Activated T-cell treated with anti-CD3 and anti-CD28 coated beads for 48 hours (primary cell): Measurements from ENCODE around the gene OXER1.

Experiments used
- DNase-seq: peaks from one replicate; pipeline ENCODE4 v3.0.0-alpha.2; 2020; ENCODE audit warnings: low read depth

Gene OXER1, protein sequence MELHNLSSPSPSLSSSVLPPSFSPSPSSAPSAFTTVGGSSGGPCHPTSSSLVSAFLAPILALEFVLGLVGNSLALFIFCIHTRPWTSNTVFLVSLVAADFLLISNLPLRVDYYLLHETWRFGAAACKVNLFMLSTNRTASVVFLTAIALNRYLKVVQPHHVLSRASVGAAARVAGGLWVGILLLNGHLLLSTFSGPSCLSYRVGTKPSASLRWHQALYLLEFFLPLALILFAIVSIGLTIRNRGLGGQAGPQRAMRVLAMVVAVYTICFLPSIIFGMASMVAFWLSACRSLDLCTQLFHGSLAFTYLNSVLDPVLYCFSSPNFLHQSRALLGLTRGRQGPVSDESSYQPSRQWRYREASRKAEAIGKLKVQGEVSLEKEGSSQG

GRCh38 chr2:42764096-42764495 lies at the start of gene OXER1:
Gene OXER1, minus strand, starts transcription at chr2:42764135. Its CDS starts 73 bp downstream, at chr2:42764062.
- no peak for DNase-seq

GRCh38 chr2:42812899-42813479 lies 49.1 kb upstream of the OXER1 start:
- no peak for DNase-seq

DNA sequence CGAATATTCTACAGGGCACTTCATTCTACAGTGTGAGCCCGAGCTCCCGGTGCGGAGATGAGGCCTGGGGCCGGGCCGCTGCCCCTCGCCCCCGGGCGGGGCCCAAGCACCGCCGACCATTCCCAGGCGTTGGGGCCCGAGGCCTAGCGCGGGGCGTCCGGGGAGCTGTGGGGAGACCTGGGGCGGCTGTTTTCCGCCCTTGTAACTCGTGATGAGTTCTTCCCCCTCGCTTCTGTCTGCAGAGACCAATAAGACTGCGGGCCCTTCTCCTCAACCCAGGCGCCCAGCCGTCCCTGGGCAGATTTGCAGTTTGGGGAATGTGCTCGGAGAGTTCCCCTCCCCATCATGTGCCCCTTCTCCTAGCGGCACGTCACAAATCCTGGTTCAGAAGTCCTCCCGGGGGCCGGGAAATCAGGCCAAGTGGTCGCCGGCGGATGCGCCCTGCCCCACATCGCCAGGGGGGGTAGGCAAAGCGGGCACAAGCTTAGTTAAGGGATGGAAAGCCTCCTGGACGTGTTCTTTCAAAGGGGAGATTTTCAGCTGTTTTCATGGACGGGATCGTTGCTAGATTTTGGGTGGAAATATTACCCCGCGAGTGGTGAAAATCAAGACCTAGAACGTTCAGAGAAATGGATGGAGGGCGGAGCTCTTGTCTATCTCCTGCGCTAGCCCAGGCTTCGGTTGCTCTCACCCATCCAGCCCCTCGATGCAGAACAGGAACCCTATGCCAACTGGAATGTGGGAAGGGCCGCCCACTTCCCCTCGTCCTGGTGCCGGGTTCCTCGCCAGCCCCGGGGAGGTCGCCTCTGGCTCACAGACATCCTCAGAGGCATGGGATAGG lies 47.3 kb upstream of the OXER1 start:
- DNase-seq = no peak

DNA sequence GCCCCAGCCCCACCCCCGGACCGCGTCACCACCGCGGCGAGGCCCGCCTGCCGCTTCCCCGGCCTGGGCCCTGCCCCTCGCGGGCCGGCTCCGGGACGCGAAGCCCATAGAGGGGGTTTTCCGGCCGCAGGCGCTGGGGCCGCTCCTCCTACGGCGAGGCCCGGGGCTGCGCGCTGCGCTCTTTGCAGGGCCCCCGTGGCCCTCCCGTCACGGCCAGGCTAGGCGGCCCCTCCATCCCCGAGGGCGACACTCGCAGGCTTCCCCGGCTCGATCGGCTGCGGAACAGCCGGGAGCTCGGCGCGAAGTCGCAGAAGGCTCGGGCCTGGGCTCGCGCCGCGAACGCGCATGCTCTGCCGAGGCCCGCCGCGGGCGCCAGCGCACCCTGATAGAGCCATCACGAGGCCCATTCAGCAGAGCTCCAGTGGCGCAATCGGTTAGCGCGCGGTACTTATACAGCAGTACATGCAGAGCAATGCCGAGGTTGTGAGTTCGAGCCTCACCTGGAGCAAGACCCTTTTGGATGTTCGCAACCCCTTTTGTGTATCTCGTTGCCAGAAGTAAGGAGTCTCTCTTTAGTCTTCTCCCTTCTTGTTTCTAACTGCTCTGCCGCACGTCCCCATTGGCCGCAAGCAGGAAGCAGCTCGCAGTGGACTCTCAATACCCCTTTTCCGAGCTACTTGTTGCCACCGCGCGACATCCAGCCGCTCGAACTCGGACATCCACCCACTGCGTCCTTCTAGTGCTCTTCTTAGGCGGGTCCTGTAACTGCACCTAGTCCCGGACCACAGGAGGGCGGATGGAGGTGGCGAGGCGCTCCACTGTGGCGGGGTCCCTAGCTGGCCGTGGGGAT lies 46.4 kb upstream of the OXER1 start:
- peak; percentile 95 for DNase-seq

GRCh38 chr2:42809819-42810120 lies 45.8 kb upstream of the OXER1 start:
- no peak for DNase-seq

DNA sequence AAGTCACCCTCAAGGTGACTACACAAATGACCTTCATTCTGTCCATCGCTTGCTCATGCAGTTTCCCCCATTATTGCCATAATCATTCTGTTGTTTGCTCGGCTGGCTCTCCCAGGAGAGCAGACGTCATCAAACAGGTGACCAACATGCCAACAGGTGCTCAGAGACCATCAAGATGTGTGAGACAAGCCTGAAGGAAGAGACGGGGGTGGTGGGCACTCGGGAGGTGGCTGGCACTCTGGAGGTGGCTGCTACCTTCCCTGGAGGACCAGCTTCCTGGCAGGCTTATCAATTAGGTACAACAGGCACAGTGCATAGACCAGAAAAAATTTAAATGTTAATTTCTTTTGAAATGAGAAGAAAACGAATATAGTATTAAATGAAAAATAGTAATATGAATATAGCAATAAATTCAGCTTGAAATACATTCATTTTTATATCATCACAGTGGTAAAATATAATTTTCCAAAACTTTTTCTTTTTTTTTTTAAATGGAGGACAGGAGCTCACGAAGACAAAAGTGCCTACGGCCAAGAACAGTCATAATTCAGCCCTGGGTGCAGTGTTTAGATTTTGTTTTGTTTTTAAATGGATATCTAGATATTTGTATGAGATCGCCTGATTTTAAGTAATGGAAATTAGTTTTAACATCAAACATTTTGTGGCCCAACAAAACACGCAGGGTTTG lies 45.3 kb upstream of the OXER1 start:
- no peak for DNase-seq

GRCh38 chr2:42808301-42808700 lies 44.4 kb upstream of the OXER1 start:
- DNase-seq = no peak

GRCh38 chr2:42806786-42807185 lies 42.9 kb upstream of the OXER1 start:
- no peak for DNase-seq

DNA sequence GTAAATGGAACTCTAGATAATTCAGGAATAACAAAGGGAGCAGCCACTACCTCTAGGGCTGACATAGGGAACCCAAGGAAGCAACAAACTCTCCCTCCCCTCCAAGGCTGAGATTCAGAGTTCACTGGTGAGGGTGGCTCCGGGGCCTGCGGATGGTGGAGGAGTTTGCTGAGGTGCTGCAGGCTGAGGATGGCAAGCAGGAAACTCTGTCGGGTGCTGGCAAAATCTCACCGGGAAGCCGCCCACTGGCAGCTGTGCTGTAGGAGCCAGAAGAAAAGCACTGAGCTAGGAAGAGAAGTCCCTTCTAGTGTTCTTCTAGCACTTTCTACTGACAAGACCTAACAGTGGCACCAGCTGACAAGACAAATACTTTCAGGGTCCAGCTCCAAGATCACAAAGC lies 41.0 kb upstream of the OXER1 start:
- no peak for DNase-seq

DNA sequence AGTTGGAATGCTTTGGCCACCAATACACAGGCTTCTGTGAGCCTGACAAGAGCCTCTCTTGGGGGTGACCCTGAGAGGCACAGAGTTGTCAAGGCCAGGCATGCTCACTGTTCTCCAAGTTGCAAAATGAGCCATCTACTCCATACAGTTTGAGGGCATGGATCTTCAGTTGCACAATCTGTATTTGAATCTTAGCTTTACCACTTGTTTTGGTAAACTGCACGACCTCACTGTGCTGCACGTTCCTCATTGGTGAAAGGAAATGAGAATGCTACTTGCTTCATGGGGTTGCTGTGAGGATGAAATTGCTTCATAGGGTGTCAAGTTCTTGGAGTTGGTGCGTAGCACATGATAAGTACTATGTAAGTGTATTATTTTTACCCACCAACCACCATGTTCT lies 40.4 kb upstream of the OXER1 start:
- DNase-seq = no peak

DNA sequence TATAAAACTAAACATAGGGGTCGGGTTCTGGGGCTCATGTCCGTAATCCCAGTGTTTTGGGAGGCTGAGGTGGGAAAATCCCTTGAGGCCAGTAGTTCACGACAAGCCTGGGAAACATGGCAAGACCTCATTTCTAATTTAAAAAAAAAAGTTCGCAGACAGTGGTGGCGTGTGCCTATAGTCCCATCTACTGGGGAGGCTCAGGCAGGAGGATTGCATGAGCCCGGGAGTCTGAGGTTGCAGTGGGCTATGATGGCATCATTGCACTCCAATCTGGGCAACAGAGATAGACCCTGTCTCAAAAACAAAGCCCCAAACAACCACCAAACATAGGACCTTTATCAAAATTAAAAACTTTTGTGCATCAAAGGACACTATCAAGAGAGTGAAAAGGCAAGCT lies 38.2 kb upstream of the OXER1 start:
- no peak for DNase-seq

GRCh38 chr2:42801381-42801780 lies 37.4 kb upstream of the OXER1 start:
- no peak for DNase-seq

GRCh38 chr2:42800981-42801380 lies 37.0 kb upstream of the OXER1 start:
- DNase-seq = no peak

- no peak for DNase-seq
These were observed 36.6 kb upstream of the OXER1 start for GRCh38 chr2:42800461-42800962.

GRCh38 chr2:42799881-42800280 lies 35.9 kb upstream of the OXER1 start:
- no peak for DNase-seq

DNA sequence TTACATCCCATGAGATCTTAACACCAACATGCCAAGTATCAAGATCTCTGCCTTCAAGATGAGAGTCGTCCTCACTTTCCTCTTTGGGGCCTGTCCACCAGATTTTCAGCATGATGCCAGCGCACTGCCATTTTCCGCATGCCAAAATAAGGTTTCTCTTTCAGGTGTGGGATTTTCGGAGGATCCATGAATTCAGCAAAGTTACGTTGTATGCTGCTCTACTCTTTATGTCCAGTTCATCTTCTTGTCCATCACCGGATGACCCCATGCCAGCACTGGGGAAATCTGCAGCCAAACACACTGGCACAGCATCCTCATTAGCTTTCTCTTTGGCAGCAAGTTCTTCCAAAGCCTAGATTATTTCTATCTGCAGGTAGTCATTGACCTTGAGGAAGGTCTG lies 33.3 kb upstream of the OXER1 start:
- no peak for DNase-seq

DNA sequence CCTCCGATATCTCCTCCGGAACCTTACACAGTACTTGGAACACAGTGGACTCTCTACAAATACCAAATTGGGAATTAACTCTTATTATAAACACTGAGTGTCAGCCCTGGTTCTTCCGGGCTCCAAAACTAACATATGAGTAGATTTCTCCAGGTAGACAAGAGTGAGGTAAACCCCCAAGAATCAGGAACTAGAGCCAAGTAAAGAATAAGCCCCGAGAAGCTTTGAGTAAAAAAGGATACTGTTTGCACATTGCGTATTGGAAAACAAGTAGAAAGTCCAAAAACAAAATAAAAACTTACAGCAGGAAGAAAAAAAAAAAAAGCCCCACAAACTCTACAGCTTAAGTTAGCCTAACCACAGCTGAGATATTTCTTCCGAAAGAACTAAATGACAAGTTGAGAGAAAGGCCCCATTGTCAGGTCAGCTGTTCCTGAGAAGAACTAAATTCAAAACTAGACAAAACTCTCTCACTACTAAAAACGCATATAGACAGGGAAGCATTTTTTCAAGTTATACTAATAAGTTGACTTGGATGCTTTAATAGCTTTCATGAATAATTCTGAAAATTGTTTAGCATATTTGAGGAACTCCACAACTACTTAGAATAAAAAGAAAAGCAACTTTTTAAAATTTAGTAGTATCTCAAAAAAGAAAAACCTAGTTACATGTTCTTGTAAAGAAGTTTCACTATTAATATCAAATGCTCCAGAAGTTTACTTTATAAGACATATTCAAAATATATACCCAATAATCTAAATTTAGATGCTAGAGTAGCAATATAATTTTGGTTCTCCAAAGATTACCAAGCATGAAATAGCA lies 32.7 kb upstream of the OXER1 start:
- no peak for DNase-seq

GRCh38 chr2:42795841-42796301 lies 31.9 kb upstream of the OXER1 start:
- no peak for DNase-seq

- DNase-seq = no peak
These were observed 31.3 kb upstream of the OXER1 start for GRCh38 chr2:42795275-42795674.

GRCh38 chr2:42794271-42795046 lies 30.5 kb upstream of the OXER1 start:
- no peak for DNase-seq
